ENCODE results near the gene MTSS2.

Gene MTSS2

GRCh38 chr16:70729292-70729691 lies 43.4 kb upstream of the MTSS2 start:
- peaks cover 44% of the 10 kb centered on the region for H3K36me3 Mint-ChIP-seq (ENCODE audit: low read depth)
- no peak for DNase-seq
- H3K4me1 Mint-ChIP-seq = peaks cover 66% of the 10 kb centered on the region
- no peak for TF ChIP-seq CTCF (IDR thresholded peaks at IDR 0.05)
- H3K27me3 Mint-ChIP-seq (ENCODE audit: low read depth, poor library complexity) = no peaks in the 10 kb centered on the region
- H3K27ac Mint-ChIP-seq = peak overlapping the region; percentile 16
- H3K9me3 Mint-ChIP-seq = no peaks in the 10 kb centered on the region
- no peak overlapping the region for H3K4me3 Mint-ChIP-seq

- Mint-ChIP-seq H3K27ac (no peak overlapping the region), H3K36me3 (ENCODE audit: low read depth) (peaks cover 38% of the 10 kb centered on the region)
Observed at GRCh38 chr16:70728150-70728549, 42.3 kb upstream of the MTSS2 start.

GRCh38 chr16:70726892-70727361 lies 41.1 kb upstream of the MTSS2 start:
- DNase-seq = no peak
- H3K36me3 Mint-ChIP-seq (ENCODE audit: low read depth) = peaks cover 37% of the 10 kb centered on the region
- H3K27ac Mint-ChIP-seq = peak overlapping the region; percentile 82
- no peak for TF ChIP-seq CTCF (IDR thresholded peaks at IDR 0.05)
- H3K4me3 Mint-ChIP-seq = no peak overlapping the region
- no peaks in the 10 kb centered on the region for H3K27me3 Mint-ChIP-seq (ENCODE audit: low read depth, poor library complexity)
- H3K4me1 Mint-ChIP-seq = peaks cover 69% of the 10 kb centered on the region
- H3K9me3 Mint-ChIP-seq = no peaks in the 10 kb centered on the region

More at GRCh38 chr16:70728150-70728549, 42.3 kb upstream of the MTSS2 start:
- Mint-ChIP-seq H3K9me3 (no peaks in the 10 kb centered on the region), H3K4me1 (peaks cover 70% of the 10 kb centered on the region), H3K27me3 (ENCODE audit: low read depth, poor library complexity) (no peaks in the 10 kb centered on the region), H3K4me3 (no peak overlapping the region)
- DNase-seq = no peak
- TF ChIP-seq CTCF (IDR thresholded peaks at IDR 0.05) = no peak

- Mint-ChIP-seq H3K27ac (peak overlapping the region; percentile 94), H3K4me3 (no peak overlapping the region)
Observed at GRCh38 chr16:70725912-70726828, 40.3 kb upstream of the MTSS2 start.

GRCh38 chr16:70725024-70725911 lies 39.4 kb upstream of the MTSS2 start:
- Mint-ChIP-seq H3K4me3 (no peak overlapping the region), H3K27ac (peak overlapping the region; percentile 94), H3K36me3 (ENCODE audit: low read depth) (peaks cover 36% of the 10 kb centered on the region), H3K27me3 (ENCODE audit: low read depth, poor library complexity) (no peaks in the 10 kb centered on the region), H3K4me1 (peaks cover 55% of the 10 kb centered on the region), H3K9me3 (no peaks in the 10 kb centered on the region)
- no peak for DNase-seq
- no peak for TF ChIP-seq CTCF (IDR thresholded peaks at IDR 0.05)

More at GRCh38 chr16:70725912-70726828, 40.3 kb upstream of the MTSS2 start:
- TF ChIP-seq CTCF (IDR thresholded peaks at IDR 0.05) = no peak
- no peaks in the 10 kb centered on the region for H3K9me3 Mint-ChIP-seq
- H3K27me3 Mint-ChIP-seq (ENCODE audit: low read depth, poor library complexity) = no peaks in the 10 kb centered on the region
- no peak for DNase-seq
- peaks cover 61% of the 10 kb centered on the region for H3K4me1 Mint-ChIP-seq
- peaks cover 32% of the 10 kb centered on the region for H3K36me3 Mint-ChIP-seq (ENCODE audit: low read depth)

Measured in nephron progenitor cell (in vitro differentiated cells).